Measurements from ENCODE around the gene SNAPIN. TPM values are rescaled to one million over a fixed set of nuclear protein-coding genes. Genes with fewer than 3 reads are reported as not detected.

SNAPIN gene
- total and polyA plus RNA-seq, 7 donors: 51.7 to 102 (median 59.6) TPM

GRCh38 chr1:153698923-153699714, 40.6 kb downstream of the SNAPIN start:
- no peak for DNase-seq
- intact Hi-C loops (cut with DNase I): no loop called here
- ATAC-seq: peak; percentile 39 to 69 (median 64)
- Histone ChIP-seq H3K4me1 (peaks cover 6% of the 10 kb centered on the region), H3K4me3 (no peak overlapping the region), H3K36me3 (ENCODE audit: insufficient read depth in 1 of 2, low read depth in 1 of 2) (no peaks in the 10 kb centered on the region), H3K27ac (peak overlapping the region; percentile 64), H3K27me3 (ENCODE audit: insufficient read depth in 3 of 3, low read length in 2 of 3) (no peaks in the 10 kb centered on the region), H3K9me3 (no peaks in the 10 kb centered on the region)
- 81 to 93% (median 89%) methylated on average over 6 of the region's 6 CpGs for WGBS, 3 donors
- no peak for TF ChIP-seq CTCF (IDR thresholded peaks at IDR 0.05)

GRCh38 chr1:153699768-153700167, 41.3 kb downstream of the SNAPIN start:
- Histone ChIP-seq H3K27me3 (ENCODE audit: insufficient read depth in 3 of 3, low read length in 2 of 3) (no peaks in the 10 kb centered on the region), H3K27ac (peak overlapping the region; percentile 64), H3K4me3 (no peak overlapping the region), H3K9me3 (no peaks in the 10 kb centered on the region), H3K4me1 (peaks cover 6% of the 10 kb centered on the region), H3K36me3 (ENCODE audit: insufficient read depth in 1 of 2, low read depth in 1 of 2) (no peaks in the 10 kb centered on the region)
- no peak for DNase-seq
- intact Hi-C loops (cut with DNase I): no loop called here
- no peak for TF ChIP-seq CTCF (IDR thresholded peaks at IDR 0.05)
- no peak for ATAC-seq
- WGBS, 3 donors: 88 to 93% (median 91%) methylated on average over 6 of the region's 6 CpGs

- 85 to 94% (median 88%) methylated on average over 9 of the region's 9 CpGs for WGBS, 3 donors
- ATAC-seq (no peak), DNase-seq (no peak)
Measured at GRCh38 chr1:153705484-153705883, 47.0 kb downstream of the SNAPIN start.

GRCh38 chr1:153711026-153711425, 52.5 kb downstream of the SNAPIN start:
- WGBS, 3 donors: 24 to 41% (median 30%) methylated on average over 7 of the region's 7 CpGs
- no peak overlapping the region for H3K4me3 ChIP-seq
- DNase-seq (no peak), ATAC-seq (no peak)
- intact Hi-C loops (cut with DNase I): no loop called here
- no peaks in the 10 kb centered on the region for H3K9me3 ChIP-seq
- peaks cover 0 to 5% (median 0%) of the 10 kb centered on the region in 3 donors for H3K27me3 ChIP-seq (ENCODE audit: insufficient read depth in 3 of 3, low read length in 2 of 3)
- no peaks in the 10 kb centered on the region for H3K4me1 ChIP-seq
- no peak for TF ChIP-seq CTCF (IDR thresholded peaks at IDR 0.05)
- no peaks in the 10 kb centered on the region for H3K36me3 ChIP-seq (ENCODE audit: insufficient read depth in 1 of 2, low read depth in 1 of 2)
- no peak overlapping the region for H3K27ac ChIP-seq

More at GRCh38 chr1:153705484-153705883, 47.0 kb downstream of the SNAPIN start:
- no peak overlapping the region for H3K4me3 ChIP-seq
- no peaks in the 10 kb centered on the region for H3K9me3 ChIP-seq
- intact Hi-C loops (cut with DNase I): no loop called here
- H3K27ac ChIP-seq: no peak overlapping the region
- H3K36me3 ChIP-seq (ENCODE audit: insufficient read depth in 1 of 2, low read depth in 1 of 2): no peaks in the 10 kb centered on the region
- H3K4me1 ChIP-seq: no peaks in the 10 kb centered on the region
- H3K27me3 ChIP-seq (ENCODE audit: insufficient read depth in 3 of 3, low read length in 2 of 3): no peaks in the 10 kb centered on the region
- TF ChIP-seq CTCF (IDR thresholded peaks at IDR 0.05): no peak

Other genes with a start within 250 kb of the SNAPIN start
- not detected for gene S100A7A, start 242.2 kb upstream of the SNAPIN start, total RNA-seq
- gene S100A7A, start 242.2 kb upstream of the SNAPIN start, polyA plus RNA-seq: not detected
- under 1 TPM in 1 of 4 donors, not detected in 3; 0.60 TPM for gene S100A7, start 198.1 kb upstream of the SNAPIN start, total RNA-seq
- gene S100A7, start 198.1 kb upstream of the SNAPIN start, polyA plus RNA-seq: not detected
- 100 to 1,000 TPM in 3 of 4 donors, 10 to 100 TPM in 1; 78.5 to 420 (median 150) TPM for gene S100A6, start 122.7 kb upstream of the SNAPIN start, total RNA-seq
- gene S100A6, start 122.7 kb upstream of the SNAPIN start, polyA plus RNA-seq: 100 to 1,000 TPM; 295 to 506 (median 467) TPM
- not detected for gene S100A5, start 117.8 kb upstream of the SNAPIN start, total RNA-seq
- not detected for gene S100A5, start 117.8 kb upstream of the SNAPIN start, polyA plus RNA-seq
- 10 to 100 TPM; 27.0 to 54.7 (median 47.3) TPM for gene S100A4, start 112.9 kb upstream of the SNAPIN start, total RNA-seq
- gene S100A4, start 112.9 kb upstream of the SNAPIN start, polyA plus RNA-seq: 100 to 1,000 TPM in 1 of 3 donors, 10 to 100 TPM in 2; 75.2 to 155 (median 83.6) TPM
- gene S100A3, start 109.4 kb upstream of the SNAPIN start, total RNA-seq: 1 to 10 TPM in 2 of 4 donors, under 1 TPM in 2; 0.34 to 5.5 (median 0.86) TPM
- 1 to 10 TPM in 2 of 3 donors, under 1 TPM in 1; 0.77 to 6.6 (median 3.4) TPM for gene S100A3, start 109.4 kb upstream of the SNAPIN start, polyA plus RNA-seq
- gene S100A2, start 92.9 kb upstream of the SNAPIN start, total RNA-seq: 1 to 10 TPM in 3 of 4 donors, under 1 TPM in 1; 0.86 to 10.0 (median 1.1) TPM
- gene S100A2, start 92.9 kb upstream of the SNAPIN start, polyA plus RNA-seq: 10 to 100 TPM in 1 of 3 donors, 1 to 10 TPM in 2; 1.1 to 15.4 (median 2.1) TPM
- 10 to 100 TPM; 23.3 to 57.2 (median 38.3) TPM for gene S100A16, start 45.6 kb upstream of the SNAPIN start, total RNA-seq
- 100 to 1,000 TPM in 1 of 3 donors, 10 to 100 TPM in 2; 23.5 to 251 (median 38.1) TPM for gene S100A16, start 45.6 kb upstream of the SNAPIN start, polyA plus RNA-seq
- under 1 TPM in 1 of 4 donors, not detected in 3; 0.22 TPM for gene S100A14, start 42.4 kb upstream of the SNAPIN start, total RNA-seq
- gene S100A14, start 42.4 kb upstream of the SNAPIN start, polyA plus RNA-seq: under 1 TPM; 0.38 to 0.48 (median 0.39) TPM
- 100 to 1,000 TPM in 2 of 4 donors, 10 to 100 TPM in 2; 72.4 to 199 (median 106) TPM for gene S100A13, start 31.2 kb upstream of the SNAPIN start, total RNA-seq
- gene S100A13, start 31.2 kb upstream of the SNAPIN start, polyA plus RNA-seq: 100 to 1,000 TPM in 2 of 3 donors, 10 to 100 TPM in 1; 79.6 to 159 (median 133) TPM
- gene S100A1, start 30.3 kb upstream of the SNAPIN start, total RNA-seq: 1,000 to 10,000 TPM in 3 of 4 donors, 100 to 1,000 TPM in 1; 785 to 1,205 (median 1,028) TPM
- 1,000 to 10,000 TPM in 1 of 3 donors, 100 to 1,000 TPM in 2; 370 to 1,423 (median 918) TPM for gene S100A1, start 30.3 kb upstream of the SNAPIN start, polyA plus RNA-seq
- gene CHTOP, start 24.6 kb upstream of the SNAPIN start, total RNA-seq: 10 to 100 TPM; 71.1 to 87.7 (median 80.2) TPM
- 100 to 1,000 TPM in 2 of 3 donors, 10 to 100 TPM in 1; 88.3 to 122 (median 111) TPM for gene CHTOP, start 24.6 kb upstream of the SNAPIN start, polyA plus RNA-seq
- gene ILF2, start 12.3 kb downstream of the SNAPIN start, total RNA-seq: 100 to 1,000 TPM in 1 of 4 donors, 10 to 100 TPM in 3; 71.7 to 102 (median 98.2) TPM
- gene ILF2, start 12.3 kb downstream of the SNAPIN start, polyA plus RNA-seq: 100 to 1,000 TPM in 2 of 3 donors, 10 to 100 TPM in 1; 82.4 to 158 (median 142) TPM
- gene NPR1, start 20.0 kb downstream of the SNAPIN start, total RNA-seq: 10 to 100 TPM in 2 of 4 donors, 1 to 10 TPM in 2; 7.0 to 11.1 (median 8.7) TPM
- 10 to 100 TPM in 1 of 3 donors, 1 to 10 TPM in 2; 4.5 to 10.4 (median 8.5) TPM for gene NPR1, start 20.0 kb downstream of the SNAPIN start, polyA plus RNA-seq
- gene INTS3, start 69.3 kb downstream of the SNAPIN start, total RNA-seq: 10 to 100 TPM; 17.8 to 29.0 (median 22.8) TPM
- gene INTS3, start 69.3 kb downstream of the SNAPIN start, polyA plus RNA-seq: 10 to 100 TPM; 11.3 to 24.3 (median 15.8) TPM
- 1 to 10 TPM; 3.5 to 7.5 (median 5.8) TPM for gene SLC27A3, start 116.7 kb downstream of the SNAPIN start, total RNA-seq
- 10 to 100 TPM in 1 of 3 donors, 1 to 10 TPM in 2; 4.6 to 15.6 (median 5.2) TPM for gene SLC27A3, start 116.7 kb downstream of the SNAPIN start, polyA plus RNA-seq

Data from psoas muscle (tissue), 8 donors.